RKO (cell line): ENCODE results near the gene MYO3B.

ENCODE experiments used
- DNase-seq: peaks from one replicate; pipeline ENCODE4 v3.0.0-alpha.2; 2016; ENCODE audit warnings: low spot score

Gene MYO3B

GRCh38 chr2:170177950-170178781 is at the start of gene MYO3B:
Gene MYO3B (plus strand): TSS chr2:170178147. CDS start chr2:170178288, 141 bp downstream.
- DNase-seq = peak; percentile 31

GRCh38 chr2:170139276-170139967 is 38.5 kb upstream of the MYO3B start:
- no peak for DNase-seq

GRCh38 chr2:170140561-170140960 is 37.4 kb upstream of the MYO3B start:
- no peak for DNase-seq

GRCh38 chr2:170141865-170142264 is 36.1 kb upstream of the MYO3B start:
- DNase-seq = no peak

GRCh38 chr2:170142502-170142901 is 35.4 kb upstream of the MYO3B start:
- DNase-seq = no peak

- DNase-seq = no peak
These were observed 34.8 kb upstream of the MYO3B start for GRCh38 chr2:170143045-170143717.

GRCh38 chr2:170144761-170145160 is 33.2 kb upstream of the MYO3B start:
- no peak for DNase-seq

- DNase-seq = no peak
These were observed 32.8 kb upstream of the MYO3B start for GRCh38 chr2:170145191-170145590.

GRCh38 chr2:170145675-170146432 is 32.1 kb upstream of the MYO3B start:
- DNase-seq = no peak

GRCh38 chr2:170146784-170147183 is 31.2 kb upstream of the MYO3B start:
- DNase-seq = no peak

GRCh38 chr2:170147576-170147975 is 30.4 kb upstream of the MYO3B start:
- DNase-seq = no peak

GRCh38 chr2:170148161-170148560 is 29.8 kb upstream of the MYO3B start:
- DNase-seq = no peak

GRCh38 chr2:170152421-170152820 is 25.5 kb upstream of the MYO3B start:
- no peak for DNase-seq

- peak; percentile 27 for DNase-seq
These were observed 22.8 kb upstream of the MYO3B start for GRCh38 chr2:170155022-170155722.

GRCh38 chr2:170155723-170156253 is 22.2 kb upstream of the MYO3B start:
- no peak for DNase-seq

GRCh38 chr2:170156592-170156991 is 21.4 kb upstream of the MYO3B start:
- DNase-seq = no peak

GRCh38 chr2:170157025-170157684 is 20.8 kb upstream of the MYO3B start:
- DNase-seq = no peak

- no peak for DNase-seq
These were observed 18.9 kb upstream of the MYO3B start for GRCh38 chr2:170159060-170159459.

- peak; percentile 3 for DNase-seq
These were observed 16.3 kb upstream of the MYO3B start for GRCh38 chr2:170161516-170162270.

GRCh38 chr2:170162271-170162632 is 15.7 kb upstream of the MYO3B start:
- peak; percentile 74 for DNase-seq
